ENCODE results near the gene PAK4.

DNA sequence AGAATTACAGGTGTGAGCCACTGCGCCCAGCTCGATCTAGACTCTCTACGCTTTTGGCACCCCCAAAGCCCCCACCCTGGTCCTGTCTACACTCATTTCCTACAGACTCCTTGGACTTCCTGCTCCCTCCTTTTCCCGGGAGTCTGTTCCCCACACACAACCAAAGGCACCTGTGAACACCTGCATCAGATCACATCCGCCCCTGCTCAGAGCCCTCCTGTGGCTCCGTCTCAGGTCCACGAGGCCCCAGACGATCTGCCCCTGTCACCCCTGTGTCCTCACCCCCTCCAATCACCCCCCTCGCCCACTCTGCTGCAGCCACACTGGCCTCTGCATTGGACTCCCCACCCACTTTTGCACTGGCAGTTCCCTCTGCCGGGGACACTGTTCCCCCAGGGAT lies 12.4 kb upstream of the PAK4 start:
- TF ChIP-seq, protein P1, sequence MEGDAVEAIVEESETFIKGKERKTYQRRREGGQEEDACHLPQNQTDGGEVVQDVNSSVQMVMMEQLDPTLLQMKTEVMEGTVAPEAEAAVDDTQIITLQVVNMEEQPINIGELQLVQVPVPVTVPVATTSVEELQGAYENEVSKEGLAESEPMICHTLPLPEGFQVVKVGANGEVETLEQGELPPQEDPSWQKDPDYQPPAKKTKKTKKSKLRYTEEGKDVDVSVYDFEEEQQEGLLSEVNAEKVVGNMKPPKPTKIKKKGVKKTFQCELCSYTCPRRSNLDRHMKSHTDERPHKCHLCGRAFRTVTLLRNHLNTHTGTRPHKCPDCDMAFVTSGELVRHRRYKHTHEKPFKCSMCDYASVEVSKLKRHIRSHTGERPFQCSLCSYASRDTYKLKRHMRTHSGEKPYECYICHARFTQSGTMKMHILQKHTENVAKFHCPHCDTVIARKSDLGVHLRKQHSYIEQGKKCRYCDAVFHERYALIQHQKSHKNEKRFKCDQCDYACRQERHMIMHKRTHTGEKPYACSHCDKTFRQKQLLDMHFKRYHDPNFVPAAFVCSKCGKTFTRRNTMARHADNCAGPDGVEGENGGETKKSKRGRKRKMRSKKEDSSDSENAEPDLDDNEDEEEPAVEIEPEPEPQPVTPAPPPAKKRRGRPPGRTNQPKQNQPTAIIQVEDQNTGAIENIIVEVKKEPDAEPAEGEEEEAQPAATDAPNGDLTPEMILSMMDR (IDR thresholded peaks at IDR 0.05) = no peak
- no peak for TF ChIP-seq POLR2AphosphoS5 (IDR thresholded peaks at IDR 0.05)
- no peak for TF ChIP-seq POLR2A (IDR thresholded peaks at IDR 0.05)

Data from gastroesophageal sphincter (tissue), 3 donors.